Measurements from ENCODE around the gene ABCC6. TPM values are rescaled to one million over a fixed set of nuclear protein-coding genes. Genes with fewer than 3 reads are reported as not detected.
"Not testable (repeated sequence)": the region's sequence is repeated elsewhere in the genome, so short reads cannot be mapped to it uniquely, and the experiment has no call there.

ABCC6 gene
- total and polyA plus RNA-seq, 2 donors (not counting 1 experiment from before 2014, with no cell fraction given): 0.27 TPM; not detected in 1

- ATAC-seq (ENCODE audit: low read depth); H3K4me2 ChIP-seq (replicated peaks; ENCODE audit: low read depth, low read length, poor library complexity, severe bottlenecking); H3K4me3 ChIP-seq (ENCODE audit: control extremely low read depth in 1 of 5, extremely low read depth in 1 of 5, insufficient read depth in 1 of 5, low read depth in 2 of 5, low read length in 4 of 5); H3K9me3 ChIP-seq (ENCODE audit: control extremely low read depth in 1 of 3, control insufficient read depth in 2 of 3, insufficient read depth in 1 of 3, low read length in 2 of 3); H3K9ac ChIP-seq (ENCODE audit: low read length); H3K79me2 ChIP-seq (ENCODE audit: control insufficient read depth, insufficient read depth, low read length); H3K4me1 Mint-ChIP-seq; H2AFZ ChIP-seq (ENCODE audit: insufficient read depth, low read depth, low read length, poor library complexity, severe bottlenecking); H3K36me3 ChIP-seq (replicated peaks in 1 of 2; ENCODE audit: control extremely low read depth in 1 of 2, control insufficient read depth in 1 of 2, extremely low read depth in 1 of 2, insufficient read depth in 2 of 2, low read length in 1 of 2); H3K4me3 Mint-ChIP-seq; POLR2A ChIA-PET; CTCF ChIA-PET; H3K27me3 ChIP-seq (replicated peaks in 1 of 4; ENCODE audit: control extremely low read depth in 1 of 4, control insufficient read depth in 3 of 4, insufficient read depth in 4 of 4, low read length in 3 of 4); H3K4me1 ChIP-seq (ENCODE audit: control insufficient read depth in 2 of 2, insufficient read depth in 2 of 2, low read length in 2 of 2); H3K27me3 Mint-ChIP-seq; H3K27ac ChIP-seq (ENCODE audit: low read length in 2 of 2); H4K20me1 ChIP-seq (ENCODE audit: control insufficient read depth, insufficient read depth, low read length, poor library complexity, severe bottlenecking); DNase-seq; H3K9me3 Mint-ChIP-seq (ENCODE audit: insufficient read depth); intact Hi-C loops (cut with micrococcal nuclease); H3K27ac Mint-ChIP-seq: not testable (repeated sequence)
- no CpG with 5 or more reads among the region's 5 CpGs for WGBS (ENCODE audit: insufficient coverage)
Observed at GRCh38 chr16:16237738-16238137, 14.4 kb upstream of the ABCC6 start.

DNA sequence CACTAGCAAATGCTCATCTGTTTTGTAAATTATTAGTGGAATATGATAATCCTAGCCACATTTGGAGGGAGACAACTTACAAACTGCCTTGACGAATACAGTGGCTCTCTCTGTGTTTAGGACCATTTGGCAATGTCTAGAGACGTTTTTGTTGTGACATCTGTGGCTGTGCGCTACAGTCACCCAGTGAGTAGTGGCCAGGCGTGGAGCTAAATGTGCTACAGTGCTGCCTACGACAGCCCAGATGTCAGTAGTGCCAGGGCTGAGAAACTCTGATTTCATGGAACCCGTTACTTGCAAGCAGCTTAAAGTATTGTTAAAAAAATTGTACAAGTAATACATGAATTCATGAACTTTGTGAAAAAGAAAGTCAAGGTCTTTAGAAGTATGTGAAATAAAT lies 13.8 kb upstream of the ABCC6 start:
- H3K9ac ChIP-seq (ENCODE audit: low read length); H3K27me3 ChIP-seq (replicated peaks in 1 of 4; ENCODE audit: control extremely low read depth in 1 of 4, control insufficient read depth in 3 of 4, insufficient read depth in 4 of 4, low read length in 3 of 4); DNase-seq; CTCF ChIA-PET; POLR2A ChIA-PET; H3K4me3 ChIP-seq (ENCODE audit: control extremely low read depth in 1 of 5, extremely low read depth in 1 of 5, insufficient read depth in 1 of 5, low read depth in 2 of 5, low read length in 4 of 5); H3K27ac Mint-ChIP-seq; H3K4me1 Mint-ChIP-seq; H3K9me3 ChIP-seq (ENCODE audit: control extremely low read depth in 1 of 3, control insufficient read depth in 2 of 3, insufficient read depth in 1 of 3, low read length in 2 of 3); H4K20me1 ChIP-seq (ENCODE audit: control insufficient read depth, insufficient read depth, low read length, poor library complexity, severe bottlenecking); H3K4me3 Mint-ChIP-seq; H3K4me2 ChIP-seq (replicated peaks; ENCODE audit: low read depth, low read length, poor library complexity, severe bottlenecking); H3K79me2 ChIP-seq (ENCODE audit: control insufficient read depth, insufficient read depth, low read length); H3K27ac ChIP-seq (ENCODE audit: low read length in 2 of 2); ATAC-seq (ENCODE audit: low read depth); intact Hi-C loops (cut with micrococcal nuclease); H3K4me1 ChIP-seq (ENCODE audit: control insufficient read depth in 2 of 2, insufficient read depth in 2 of 2, low read length in 2 of 2); H2AFZ ChIP-seq (ENCODE audit: insufficient read depth, low read depth, low read length, poor library complexity, severe bottlenecking); H3K27me3 Mint-ChIP-seq; H3K36me3 ChIP-seq (replicated peaks in 1 of 2; ENCODE audit: control extremely low read depth in 1 of 2, control insufficient read depth in 1 of 2, extremely low read depth in 1 of 2, insufficient read depth in 2 of 2, low read length in 1 of 2); H3K9me3 Mint-ChIP-seq (ENCODE audit: insufficient read depth): not testable (repeated sequence)
- no CpG with 5 or more reads among the region's 6 CpGs for WGBS (ENCODE audit: insufficient coverage)

DNA sequence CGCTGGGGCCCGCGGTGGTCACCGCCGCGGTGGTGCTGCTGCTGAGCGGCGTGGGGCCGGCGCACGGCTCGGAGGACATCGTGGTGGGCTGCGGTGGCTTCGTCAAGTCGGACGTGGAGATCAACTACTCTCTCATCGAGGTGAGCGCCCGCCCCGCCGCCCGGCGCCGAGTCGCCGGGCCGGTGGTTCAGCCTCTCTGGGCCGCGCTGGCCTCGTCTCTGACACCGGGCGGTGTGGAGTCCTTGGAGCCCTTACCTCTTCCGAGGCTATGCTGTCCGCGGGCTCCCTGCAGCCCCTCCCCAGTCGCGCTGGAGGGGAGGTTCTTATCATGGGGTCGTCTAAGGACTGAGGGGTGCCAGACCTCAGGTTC lies 9.4 kb upstream of the ABCC6 start:
- H3K4me3 ChIP-seq (ENCODE audit: control extremely low read depth in 1 of 5, extremely low read depth in 1 of 5, insufficient read depth in 1 of 5, low read depth in 2 of 5, low read length in 4 of 5); ATAC-seq (ENCODE audit: low read depth); DNase-seq; H3K4me1 ChIP-seq (ENCODE audit: control insufficient read depth in 2 of 2, insufficient read depth in 2 of 2, low read length in 2 of 2); H3K9me3 Mint-ChIP-seq (ENCODE audit: insufficient read depth); H2AFZ ChIP-seq (ENCODE audit: insufficient read depth, low read depth, low read length, poor library complexity, severe bottlenecking); intact Hi-C loops (cut with micrococcal nuclease); H4K20me1 ChIP-seq (ENCODE audit: control insufficient read depth, insufficient read depth, low read length, poor library complexity, severe bottlenecking); H3K36me3 ChIP-seq (replicated peaks in 1 of 2; ENCODE audit: control extremely low read depth in 1 of 2, control insufficient read depth in 1 of 2, extremely low read depth in 1 of 2, insufficient read depth in 2 of 2, low read length in 1 of 2); H3K27me3 Mint-ChIP-seq; H3K79me2 ChIP-seq (ENCODE audit: control insufficient read depth, insufficient read depth, low read length); H3K9me3 ChIP-seq (ENCODE audit: control extremely low read depth in 1 of 3, control insufficient read depth in 2 of 3, insufficient read depth in 1 of 3, low read length in 2 of 3); H3K4me1 Mint-ChIP-seq; H3K27me3 ChIP-seq (replicated peaks in 1 of 4; ENCODE audit: control extremely low read depth in 1 of 4, control insufficient read depth in 3 of 4, insufficient read depth in 4 of 4, low read length in 3 of 4); H3K4me2 ChIP-seq (replicated peaks; ENCODE audit: low read depth, low read length, poor library complexity, severe bottlenecking); CTCF ChIA-PET; H3K27ac Mint-ChIP-seq; H3K9ac ChIP-seq (ENCODE audit: low read length); H3K27ac ChIP-seq (ENCODE audit: low read length in 2 of 2); POLR2A ChIA-PET; H3K4me3 Mint-ChIP-seq: not testable (repeated sequence)
- WGBS (ENCODE audit: insufficient coverage): no CpG with 5 or more reads among the region's 39 CpGs

DNA sequence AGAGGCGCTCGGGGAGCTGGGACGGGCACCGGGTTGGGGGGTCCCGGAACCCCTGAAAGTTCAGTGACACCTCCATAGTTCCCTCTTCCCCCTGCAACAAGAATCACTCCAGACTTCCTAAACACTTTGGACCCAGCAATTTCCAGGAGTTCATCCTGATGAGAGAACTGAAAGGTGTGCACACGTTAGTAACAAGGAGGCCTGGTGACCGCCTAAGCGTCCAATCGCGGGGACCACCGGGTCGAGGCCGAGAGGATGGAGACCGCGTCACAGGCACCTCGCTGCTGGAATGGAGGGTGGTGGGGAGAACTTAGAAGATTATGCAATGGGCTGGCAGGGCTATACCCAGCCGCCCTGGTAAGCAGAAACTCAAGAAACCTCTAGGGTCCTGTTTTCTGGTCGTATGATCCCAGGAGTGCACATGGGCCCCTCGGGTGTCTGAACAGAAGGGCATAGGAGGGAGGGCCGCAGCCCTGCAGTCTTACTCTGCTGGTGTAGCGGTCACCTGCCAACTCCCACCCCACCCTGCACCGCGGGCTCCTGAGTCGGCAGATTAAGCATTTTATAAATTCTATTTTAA lies 458 bp upstream of the ABCC6 start:
- H3K4me1 ChIP-seq (ENCODE audit: control insufficient read depth in 2 of 2, insufficient read depth in 2 of 2, low read length in 2 of 2); H3K36me3 ChIP-seq (replicated peaks in 1 of 2; ENCODE audit: control extremely low read depth in 1 of 2, control insufficient read depth in 1 of 2, extremely low read depth in 1 of 2, insufficient read depth in 2 of 2, low read length in 1 of 2); POLR2A ChIA-PET; CTCF ChIA-PET; H3K4me2 ChIP-seq (replicated peaks; ENCODE audit: low read depth, low read length, poor library complexity, severe bottlenecking); H3K27ac Mint-ChIP-seq; H3K4me1 Mint-ChIP-seq; H3K79me2 ChIP-seq (ENCODE audit: control insufficient read depth, insufficient read depth, low read length); H4K20me1 ChIP-seq (ENCODE audit: control insufficient read depth, insufficient read depth, low read length, poor library complexity, severe bottlenecking); H3K27me3 ChIP-seq (replicated peaks in 1 of 4; ENCODE audit: control extremely low read depth in 1 of 4, control insufficient read depth in 3 of 4, insufficient read depth in 4 of 4, low read length in 3 of 4); H3K27me3 Mint-ChIP-seq; H3K27ac ChIP-seq (ENCODE audit: low read length in 2 of 2); DNase-seq; H3K9me3 ChIP-seq (ENCODE audit: control extremely low read depth in 1 of 3, control insufficient read depth in 2 of 3, insufficient read depth in 1 of 3, low read length in 2 of 3); intact Hi-C loops (cut with micrococcal nuclease); ATAC-seq (ENCODE audit: low read depth); H3K9me3 Mint-ChIP-seq (ENCODE audit: insufficient read depth); H3K4me3 ChIP-seq (ENCODE audit: control extremely low read depth in 1 of 5, extremely low read depth in 1 of 5, insufficient read depth in 1 of 5, low read depth in 2 of 5, low read length in 4 of 5); H2AFZ ChIP-seq (ENCODE audit: insufficient read depth, low read depth, low read length, poor library complexity, severe bottlenecking); H3K9ac ChIP-seq (ENCODE audit: low read length): not testable (repeated sequence)
- no CpG with 5 or more reads among the region's 24 CpGs for WGBS (ENCODE audit: insufficient coverage)
- H3K4me3 Mint-ChIP-seq: peak overlapping the region; percentile 54
